ENCODE results near the gene PF4V1. TPM values are rescaled to one million over a fixed set of nuclear protein-coding genes. Genes with fewer than 3 reads are reported as not detected.

PF4V1 gene
- total RNA-seq, 1 donor from 2014 or later = not detected

DNA sequence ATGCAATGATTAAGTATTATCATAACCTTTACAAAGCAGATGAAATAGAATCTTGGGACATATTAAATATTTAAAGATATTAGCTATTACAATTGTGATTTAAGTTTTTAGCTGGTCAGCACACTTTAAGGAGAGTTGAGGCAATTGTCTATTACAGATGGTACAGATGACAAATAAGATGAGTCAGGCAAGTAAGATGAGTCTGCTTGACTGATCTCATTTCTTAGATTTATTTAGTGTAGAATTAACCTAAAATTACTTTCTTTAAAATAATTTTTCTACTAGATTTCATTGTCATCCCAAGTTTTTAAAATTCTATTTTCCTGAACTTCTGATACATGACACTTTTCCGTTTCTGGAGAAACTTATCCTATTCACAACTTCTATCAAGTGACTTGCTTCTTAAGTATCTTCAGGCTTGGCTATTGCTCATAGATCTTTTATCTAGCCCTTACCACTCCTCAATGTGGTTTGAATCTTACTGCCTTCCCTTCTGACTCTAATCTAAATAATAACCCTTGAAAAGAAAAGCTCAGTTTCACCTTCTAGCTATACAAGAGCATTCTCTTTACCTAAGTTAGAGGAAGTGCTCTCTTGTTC is 49.0 kb downstream of the PF4V1 start:
- no peak overlapping the region for H3K27ac Mint-ChIP-seq (ENCODE audit: unreplicated experiment)
- H3K4me1 Mint-ChIP-seq (ENCODE audit: low read depth, unreplicated experiment) = peaks cover 12% of the 10 kb centered on the region
- TF ChIP-seq, protein P1, sequence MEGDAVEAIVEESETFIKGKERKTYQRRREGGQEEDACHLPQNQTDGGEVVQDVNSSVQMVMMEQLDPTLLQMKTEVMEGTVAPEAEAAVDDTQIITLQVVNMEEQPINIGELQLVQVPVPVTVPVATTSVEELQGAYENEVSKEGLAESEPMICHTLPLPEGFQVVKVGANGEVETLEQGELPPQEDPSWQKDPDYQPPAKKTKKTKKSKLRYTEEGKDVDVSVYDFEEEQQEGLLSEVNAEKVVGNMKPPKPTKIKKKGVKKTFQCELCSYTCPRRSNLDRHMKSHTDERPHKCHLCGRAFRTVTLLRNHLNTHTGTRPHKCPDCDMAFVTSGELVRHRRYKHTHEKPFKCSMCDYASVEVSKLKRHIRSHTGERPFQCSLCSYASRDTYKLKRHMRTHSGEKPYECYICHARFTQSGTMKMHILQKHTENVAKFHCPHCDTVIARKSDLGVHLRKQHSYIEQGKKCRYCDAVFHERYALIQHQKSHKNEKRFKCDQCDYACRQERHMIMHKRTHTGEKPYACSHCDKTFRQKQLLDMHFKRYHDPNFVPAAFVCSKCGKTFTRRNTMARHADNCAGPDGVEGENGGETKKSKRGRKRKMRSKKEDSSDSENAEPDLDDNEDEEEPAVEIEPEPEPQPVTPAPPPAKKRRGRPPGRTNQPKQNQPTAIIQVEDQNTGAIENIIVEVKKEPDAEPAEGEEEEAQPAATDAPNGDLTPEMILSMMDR (IDR thresholded peaks at IDR 0.05; ENCODE audit: insufficient read depth, low read depth, low read length) = no peak
- TF ChIP-seq EZH2 (IDR thresholded peaks at IDR 0.05; ENCODE audit: insufficient read depth, low read length) = no peak
- H3K27me3 ChIP-seq (ENCODE audit: insufficient read depth, low read length) = no peaks in the 10 kb centered on the region
- no peak overlapping the region for H2AFZ ChIP-seq (ENCODE audit: low read depth, low read length)
- H3K4me3 ChIP-seq (ENCODE audit: insufficient read depth, low read depth, low read length) = no peak overlapping the region
- H3K9ac ChIP-seq (ENCODE audit: low read length) = no peak overlapping the region
- H3K4me2 ChIP-seq (ENCODE audit: low read length) = no peak overlapping the region
- H3K9me3 Mint-ChIP-seq (ENCODE audit: unreplicated experiment) = peaks cover 3% of the 10 kb centered on the region
- H3K27me3 Mint-ChIP-seq (ENCODE audit: low read depth, unreplicated experiment) = no peaks in the 10 kb centered on the region
- no peaks in the 10 kb centered on the region for H3K9me3 ChIP-seq (ENCODE audit: insufficient read depth, low read depth, low read length)
- H3K36me3 Mint-ChIP-seq (ENCODE audit: low read depth, unreplicated experiment) = no peaks in the 10 kb centered on the region
- peak; percentile 34 for FAIRE-seq
- no peaks in the 10 kb centered on the region for H3K36me3 ChIP-seq (ENCODE audit: insufficient read depth, low read length)
- H3K4me3 Mint-ChIP-seq (ENCODE audit: unreplicated experiment) = no peak overlapping the region
- H3K79me2 ChIP-seq (ENCODE audit: insufficient read depth, low read length) = no peaks in the 10 kb centered on the region
- H3K4me1 ChIP-seq (ENCODE audit: insufficient read depth, low read length) = no peaks in the 10 kb centered on the region
- no peaks in the 10 kb centered on the region for H4K20me1 ChIP-seq (ENCODE audit: insufficient read depth, low read length)
- H3K27ac ChIP-seq (ENCODE audit: low read depth, low read length) = no peak overlapping the region
- peak; percentile 78 for DNase-seq (ENCODE audit: low read depth)

DNA sequence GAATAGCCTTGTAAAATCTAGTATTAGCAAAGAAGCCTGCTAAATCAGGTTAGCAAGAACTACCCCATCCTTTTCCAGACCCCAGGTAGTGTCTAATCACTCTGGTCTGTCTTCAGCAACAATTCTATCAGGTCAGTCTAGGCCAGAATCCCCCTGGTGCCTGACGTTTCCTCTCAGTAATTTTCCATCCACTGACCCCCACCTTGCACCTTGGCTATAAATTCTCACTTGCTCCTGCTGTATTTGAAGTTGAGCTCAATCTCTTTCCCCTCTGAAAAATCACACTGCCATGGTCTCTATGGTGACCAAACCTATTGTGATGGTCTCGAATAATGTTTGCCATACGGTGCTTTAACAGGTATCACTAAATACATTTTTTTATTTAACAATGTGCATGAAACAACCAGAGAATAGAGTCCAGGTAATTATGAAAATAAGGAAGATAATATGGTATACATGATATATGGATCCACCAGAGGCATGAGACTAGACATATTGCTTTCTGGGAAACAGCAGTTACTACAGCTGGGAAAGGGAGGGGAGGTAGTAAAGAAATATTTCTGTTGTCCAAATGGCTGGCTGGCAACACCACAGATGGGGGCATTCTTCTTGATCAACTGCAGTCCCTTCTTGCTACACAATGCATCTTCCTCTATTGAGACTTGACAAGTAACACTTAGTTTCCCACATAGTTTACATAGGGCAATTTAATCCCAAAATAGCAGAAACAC is 49.9 kb downstream of the PF4V1 start:
- no peaks in the 10 kb centered on the region for H3K9me3 ChIP-seq (ENCODE audit: insufficient read depth, low read depth, low read length)
- Mint-ChIP-seq H3K4me1 (ENCODE audit: low read depth, unreplicated experiment) (peaks cover 16% of the 10 kb centered on the region), H3K36me3 (ENCODE audit: low read depth, unreplicated experiment) (no peaks in the 10 kb centered on the region), H3K4me3 (ENCODE audit: unreplicated experiment) (no peak overlapping the region), H3K27ac (ENCODE audit: unreplicated experiment) (no peak overlapping the region), H3K9me3 (ENCODE audit: unreplicated experiment) (peaks cover 3% of the 10 kb centered on the region), H3K27me3 (ENCODE audit: low read depth, unreplicated experiment) (no peaks in the 10 kb centered on the region)
- H3K4me2 ChIP-seq (ENCODE audit: low read length) = no peak overlapping the region
- H3K4me1 ChIP-seq (ENCODE audit: insufficient read depth, low read length) = no peaks in the 10 kb centered on the region
- H3K36me3 ChIP-seq (ENCODE audit: insufficient read depth, low read length) = no peaks in the 10 kb centered on the region
- peaks cover 6% of the 10 kb centered on the region for H3K27me3 ChIP-seq (ENCODE audit: insufficient read depth, low read length)
- no peak overlapping the region for H3K27ac ChIP-seq (ENCODE audit: low read depth, low read length)
- H2AFZ ChIP-seq (ENCODE audit: low read depth, low read length) = no peak overlapping the region
- H3K9ac ChIP-seq (ENCODE audit: low read length) = no peak overlapping the region
- H3K79me2 ChIP-seq (ENCODE audit: insufficient read depth, low read length) = no peaks in the 10 kb centered on the region
- TF ChIP-seq EZH2 (IDR thresholded peaks at IDR 0.05; ENCODE audit: insufficient read depth, low read length) = no peak
- TF ChIP-seq, protein P1 (IDR thresholded peaks at IDR 0.05; ENCODE audit: insufficient read depth, low read depth, low read length) = no peak
- DNase-seq (ENCODE audit: low read depth) (no peak), FAIRE-seq (no peak)
- H3K4me3 ChIP-seq (ENCODE audit: insufficient read depth, low read depth, low read length) = no peak overlapping the region
- H4K20me1 ChIP-seq (ENCODE audit: insufficient read depth, low read length) = no peaks in the 10 kb centered on the region

Other genes with a start within 250 kb of the PF4V1 start
- 0.07 and 0.14 TPM in 2 replicates for gene RASSF6, start 232.9 kb upstream of the PF4V1 start, total RNA-seq
- 1.2 and 1.5 TPM in 2 replicates for gene CXCL8, start 112.7 kb upstream of the PF4V1 start, total RNA-seq
- 16.7 and 18.5 TPM in 2 replicates for gene CXCL6, start 16.6 kb upstream of the PF4V1 start, total RNA-seq
- 8.5 and 11.4 TPM in 2 replicates for gene CXCL1, start 16.1 kb downstream of the PF4V1 start, total RNA-seq
- not detected in 2 replicates for gene PF4, start 128.7 kb downstream of the PF4V1 start, total RNA-seq
- not detected in 2 replicates for gene PPBP, start 134.9 kb downstream of the PF4V1 start, total RNA-seq
- gene CXCL5, start 145.4 kb downstream of the PF4V1 start, total RNA-seq = 0.61 and 0.99 TPM in 2 replicates
- gene CXCL3, start 185.4 kb downstream of the PF4V1 start, total RNA-seq = 0.77 and 1.4 TPM in 2 replicates
- gene CXCL2, start 245.9 kb downstream of the PF4V1 start, total RNA-seq = 1.2 and 1.3 TPM in 2 replicates